ENCODE measurements around the gene MAST4.
A peak's percentile ranks its signal among the peaks of the same experiment; 100 is the strongest.

The MAST4 gene

DNA sequence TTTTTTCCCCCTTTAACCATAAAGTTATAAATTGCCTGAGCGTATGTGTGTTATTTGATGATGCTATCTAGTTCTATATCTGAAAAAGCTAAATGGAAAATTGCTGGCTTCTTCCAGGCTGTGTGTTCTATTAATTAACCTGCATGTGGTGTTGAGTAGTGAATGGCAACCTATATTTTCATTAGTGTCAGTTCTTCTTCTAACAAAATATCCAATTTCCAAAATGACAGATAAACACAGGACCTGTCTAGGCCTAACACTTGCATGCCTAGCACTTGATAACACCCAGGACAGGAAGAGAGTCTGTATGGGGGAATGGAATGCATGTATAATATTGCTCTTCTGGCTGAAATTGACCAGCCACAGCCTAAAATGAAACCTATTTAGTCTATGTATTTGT, 508.7 kb downstream of the MAST4 start:
- no peak overlapping the region for H3K4me3 ChIP-seq (ENCODE audit: low read depth, low read length)
- peak; percentile 22 for DNase-seq (ENCODE audit: low read depth)
- TF ChIP-seq, protein P1, sequence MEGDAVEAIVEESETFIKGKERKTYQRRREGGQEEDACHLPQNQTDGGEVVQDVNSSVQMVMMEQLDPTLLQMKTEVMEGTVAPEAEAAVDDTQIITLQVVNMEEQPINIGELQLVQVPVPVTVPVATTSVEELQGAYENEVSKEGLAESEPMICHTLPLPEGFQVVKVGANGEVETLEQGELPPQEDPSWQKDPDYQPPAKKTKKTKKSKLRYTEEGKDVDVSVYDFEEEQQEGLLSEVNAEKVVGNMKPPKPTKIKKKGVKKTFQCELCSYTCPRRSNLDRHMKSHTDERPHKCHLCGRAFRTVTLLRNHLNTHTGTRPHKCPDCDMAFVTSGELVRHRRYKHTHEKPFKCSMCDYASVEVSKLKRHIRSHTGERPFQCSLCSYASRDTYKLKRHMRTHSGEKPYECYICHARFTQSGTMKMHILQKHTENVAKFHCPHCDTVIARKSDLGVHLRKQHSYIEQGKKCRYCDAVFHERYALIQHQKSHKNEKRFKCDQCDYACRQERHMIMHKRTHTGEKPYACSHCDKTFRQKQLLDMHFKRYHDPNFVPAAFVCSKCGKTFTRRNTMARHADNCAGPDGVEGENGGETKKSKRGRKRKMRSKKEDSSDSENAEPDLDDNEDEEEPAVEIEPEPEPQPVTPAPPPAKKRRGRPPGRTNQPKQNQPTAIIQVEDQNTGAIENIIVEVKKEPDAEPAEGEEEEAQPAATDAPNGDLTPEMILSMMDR (conservative IDR thresholded peaks at IDR 0.05; ENCODE audit: low read depth, low read length): no peak

DNA sequence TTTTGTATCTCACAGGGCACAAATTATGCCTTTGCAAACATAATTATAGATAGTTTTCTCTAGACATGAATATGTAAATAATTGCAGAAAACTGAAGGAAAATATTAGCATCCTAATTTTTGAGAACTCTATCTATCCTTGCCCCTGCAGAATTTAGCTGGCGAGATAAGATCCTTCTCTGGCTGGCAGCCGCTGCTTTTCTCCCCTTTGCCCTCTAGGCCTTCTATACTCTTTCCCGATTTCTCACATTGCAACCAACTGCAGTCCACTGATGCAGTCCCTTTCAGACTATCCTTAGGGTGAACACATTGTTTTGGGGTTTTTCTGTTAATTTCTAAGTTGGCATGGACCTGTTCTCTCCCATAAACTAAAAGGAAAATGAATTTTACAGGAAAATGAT, 509.1 kb downstream of the MAST4 start:
- TF ChIP-seq, protein P1 (conservative IDR thresholded peaks at IDR 0.05; ENCODE audit: low read depth, low read length): no peak
- no peak overlapping the region for H3K4me3 ChIP-seq (ENCODE audit: low read depth, low read length)
- DNase-seq (ENCODE audit: low read depth): no peak

GRCh38 chr5:67106626-67107342, 510.6 kb downstream of the MAST4 start:
- DNase-seq (ENCODE audit: low read depth): no peak
- TF ChIP-seq, protein P1 (conservative IDR thresholded peaks at IDR 0.05; ENCODE audit: low read depth, low read length): no peak
- no peak overlapping the region for H3K4me3 ChIP-seq (ENCODE audit: low read depth, low read length)

DNA sequence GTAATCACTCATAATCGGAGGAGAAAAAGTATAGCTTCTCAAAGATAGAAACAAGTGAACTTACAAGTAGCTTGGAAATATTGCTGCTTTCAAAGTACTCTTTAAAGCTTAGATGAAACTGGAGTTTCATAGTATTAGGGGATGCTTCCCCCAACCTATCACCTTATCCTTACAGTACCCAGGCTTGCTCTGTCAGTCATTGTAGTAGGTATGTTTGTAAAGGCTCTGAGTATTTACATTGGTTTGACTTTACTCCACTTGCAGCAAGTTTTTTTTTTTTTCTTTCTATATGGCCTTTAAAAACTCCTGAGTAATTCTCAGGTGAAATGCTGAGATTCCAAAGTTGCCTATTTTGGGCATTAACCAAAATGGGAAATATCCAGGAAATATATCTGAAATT, 515.6 kb downstream of the MAST4 start:
- no peak overlapping the region for H3K4me3 ChIP-seq (ENCODE audit: low read depth, low read length)
- DNase-seq (ENCODE audit: low read depth): no peak
- TF ChIP-seq, protein P1 (conservative IDR thresholded peaks at IDR 0.05; ENCODE audit: low read depth, low read length): no peak

DNA sequence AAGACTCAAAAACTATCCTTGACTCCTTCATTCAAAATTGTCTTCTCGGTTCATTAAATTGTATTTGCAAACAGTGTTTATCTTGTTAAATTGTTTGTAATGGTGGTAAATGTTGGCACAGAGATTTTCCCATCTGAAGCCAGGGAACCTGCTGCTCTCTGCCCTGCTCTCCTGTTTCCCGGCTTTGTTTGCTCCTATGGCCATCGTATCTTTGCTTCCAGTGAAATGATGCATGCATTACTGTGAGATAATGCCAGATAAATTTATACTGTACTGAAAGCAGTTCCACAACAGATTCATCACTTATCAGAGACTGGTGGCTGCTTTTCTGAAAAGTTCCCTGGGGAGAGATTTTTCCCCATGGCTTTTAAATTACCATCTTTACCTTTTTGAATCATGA, 519.1 kb downstream of the MAST4 start:
- DNase-seq (ENCODE audit: low read depth): no peak
- TF ChIP-seq, protein P1 (conservative IDR thresholded peaks at IDR 0.05; ENCODE audit: low read depth, low read length): no peak
- H3K4me3 ChIP-seq (ENCODE audit: low read depth, low read length): no peak overlapping the region

DNA sequence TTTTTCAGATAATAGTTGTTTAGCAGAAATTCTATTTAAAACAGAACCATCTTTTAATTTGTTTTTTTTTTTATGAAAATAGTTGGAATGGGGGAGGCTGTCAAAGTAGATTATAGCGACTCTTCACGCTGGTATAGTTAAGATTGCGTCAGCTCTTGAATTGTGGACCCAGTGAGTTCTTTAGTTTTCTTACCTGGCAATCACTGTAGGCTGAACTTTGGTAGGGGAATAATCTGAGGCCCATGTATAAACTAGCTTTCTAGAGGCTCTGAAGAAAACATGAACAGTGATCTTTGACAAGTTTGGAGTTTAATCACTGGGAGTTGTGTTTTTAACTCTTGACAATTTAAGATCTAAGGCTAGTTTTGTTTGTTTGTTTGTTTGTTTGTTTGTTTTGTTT, 519.6 kb downstream of the MAST4 start:
- TF ChIP-seq, protein P1 (conservative IDR thresholded peaks at IDR 0.05; ENCODE audit: low read depth, low read length): no peak
- H3K4me3 ChIP-seq (ENCODE audit: low read depth, low read length): no peak overlapping the region
- no peak for DNase-seq (ENCODE audit: low read depth)

- TF ChIP-seq, protein P1 (conservative IDR thresholded peaks at IDR 0.05; ENCODE audit: low read depth, low read length): no peak
These were observed 521.9 kb downstream of the MAST4 start for GRCh38 chr5:67118050-67118620.

More at GRCh38 chr5:67118050-67118620, 521.9 kb downstream of the MAST4 start:
- no peak overlapping the region for H3K4me3 ChIP-seq (ENCODE audit: low read depth, low read length)
- no peak for DNase-seq (ENCODE audit: low read depth)

All from choroid plexus epithelial cell (primary cell).